NCI-H187 treated with DMSO at 0.1 percent for 48 hours (cell line): ENCODE results near the gene SRSF9.
"Not testable (repeated sequence)": the region's sequence is repeated elsewhere in the genome, so short reads cannot be mapped to it uniquely, and the experiment has no call there.

ENCODE experiments used
- DNase-seq: peaks from one replicate; lab custom pipeline; 2025; lab: John Stamatoyannopoulos, UW

SRSF9 gene

GRCh38 chr12:120481022-120481767 lies 11.6 kb upstream of the SRSF9 start:
- DNase-seq, result no peak

GRCh38 chr12:120480211-120480610 lies 10.7 kb upstream of the SRSF9 start:
- DNase-seq, result no peak

- DNase-seq, result no peak
These were observed 9.9 kb upstream of the SRSF9 start for GRCh38 chr12:120479458-120479857.

DNA sequence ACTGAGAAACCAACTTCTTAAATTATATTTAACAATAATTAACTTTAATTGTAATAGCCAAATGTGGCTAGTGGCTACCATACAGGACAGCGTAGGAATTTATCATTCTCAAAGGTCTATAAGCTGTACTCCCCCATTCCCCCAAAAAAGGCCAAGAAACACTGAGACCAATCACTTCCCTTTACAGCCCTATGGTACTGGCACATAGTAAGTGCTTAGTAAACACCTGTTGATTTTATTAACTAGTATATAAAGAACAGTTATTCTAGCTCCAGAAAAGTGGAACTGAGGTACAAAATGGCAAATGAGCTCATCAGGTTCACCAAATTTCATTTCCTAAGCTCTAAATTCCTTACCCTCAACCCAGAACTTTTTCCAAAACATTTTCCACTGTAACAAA lies 6.1 kb upstream of the SRSF9 start:
- no peak for DNase-seq

DNA sequence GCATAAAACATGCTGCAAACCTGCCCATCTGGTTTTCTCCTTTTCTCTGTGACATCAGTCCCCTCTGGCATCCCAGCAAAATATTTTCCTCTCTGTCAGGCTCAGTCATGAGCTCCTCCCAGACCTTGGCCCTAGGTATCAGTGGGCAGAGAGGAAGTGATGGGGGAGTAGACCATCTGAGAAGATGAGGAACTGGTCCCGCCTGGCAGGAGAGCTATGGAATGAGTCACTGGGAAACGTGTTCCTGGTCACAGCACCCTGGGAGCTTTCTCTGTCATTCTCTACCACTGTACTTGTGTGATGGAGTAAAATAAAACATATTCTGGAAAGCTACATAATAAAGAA lies 5.0 kb upstream of the SRSF9 start:
- DNase-seq, result no peak

DNA sequence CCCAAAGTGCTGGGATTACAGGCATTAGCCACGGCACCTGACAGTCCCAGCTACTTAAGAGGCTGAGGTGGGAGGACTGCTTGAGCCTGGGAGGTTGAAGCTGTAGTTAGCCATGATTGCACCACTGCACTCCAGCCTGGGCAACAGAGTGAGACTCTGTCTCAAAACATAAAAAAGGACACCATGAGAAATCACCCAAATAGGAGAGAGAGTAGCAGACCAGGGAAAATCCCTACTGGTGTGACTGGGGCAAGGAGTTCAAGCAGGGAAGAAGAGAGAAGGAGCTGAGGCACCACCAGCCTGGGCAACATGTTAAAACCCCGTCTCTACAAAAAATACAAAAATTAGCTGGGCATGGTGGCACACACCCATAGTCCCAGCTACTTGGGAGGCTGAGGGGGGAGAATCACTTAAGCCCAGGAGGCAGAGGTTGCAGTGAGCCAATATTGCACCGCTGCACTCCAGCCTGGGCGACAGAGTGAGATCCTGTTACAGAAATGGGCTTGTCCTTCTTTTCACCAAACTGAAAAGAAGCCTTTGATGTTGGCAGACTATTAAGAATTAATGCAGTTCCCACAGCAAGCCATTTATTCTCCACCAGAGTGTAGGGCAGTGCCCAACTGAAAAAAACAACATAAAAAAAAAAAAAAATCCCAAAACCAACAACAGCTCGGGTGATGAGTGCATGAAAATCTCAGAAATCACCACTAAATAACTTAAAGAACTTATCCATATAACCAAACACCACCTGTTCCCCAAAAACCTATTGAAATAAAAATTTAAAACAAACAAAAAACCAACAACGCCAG lies 4.5 kb upstream of the SRSF9 start:
- no peak for DNase-seq

DNA sequence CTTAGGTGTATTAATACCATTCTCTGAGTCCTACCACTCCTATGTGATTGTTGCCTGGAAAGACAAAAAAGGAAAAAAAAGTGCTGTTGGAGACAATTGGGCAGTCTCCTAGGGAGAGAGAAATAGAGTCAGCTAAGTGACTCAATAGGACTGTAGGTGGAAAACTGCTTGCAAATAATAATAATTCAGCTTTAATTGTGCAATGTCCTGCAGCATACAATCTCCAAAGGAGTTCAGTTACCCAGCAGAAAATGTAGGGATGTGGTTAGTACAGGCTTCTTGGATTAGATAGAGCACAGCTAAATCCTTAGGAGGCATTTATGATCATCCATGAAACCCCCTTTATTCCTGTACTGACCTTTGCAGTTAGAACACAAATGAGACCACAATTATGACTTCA lies 3.0 kb upstream of the SRSF9 start:
- no peak for DNase-seq

GRCh38 chr12:120470150-120470784 lies 719 bp upstream of the SRSF9 start:
- no peak for DNase-seq

GRCh38 chr12:120468821-120469449 lies 613 bp downstream of the SRSF9 start:
- no peak for DNase-seq

DNA sequence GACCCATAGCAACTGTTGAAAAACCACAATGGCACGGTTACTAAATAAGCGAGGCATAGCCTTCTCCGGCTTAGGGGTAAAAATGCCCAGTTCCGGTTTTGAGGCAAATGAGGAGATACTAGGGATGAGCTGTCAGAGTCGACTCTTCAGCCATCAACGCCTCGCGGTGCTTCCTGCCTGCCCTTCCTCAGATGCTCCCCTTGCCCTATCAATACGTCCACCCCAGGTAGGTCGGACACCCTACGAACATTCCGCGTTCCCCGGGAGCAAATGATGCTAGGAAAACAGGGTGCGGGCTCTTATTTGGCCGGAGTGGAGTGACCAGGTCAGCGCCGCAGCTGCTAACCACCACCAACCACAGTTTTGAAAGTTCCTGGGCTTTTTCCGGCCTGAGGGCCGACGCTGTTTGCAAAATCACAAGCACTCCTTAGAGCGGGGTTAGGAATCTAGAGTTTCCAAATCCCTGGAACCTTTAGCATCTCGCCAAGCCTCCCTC lies 1.2 kb downstream of the SRSF9 start:
- no peak for DNase-seq

DNA sequence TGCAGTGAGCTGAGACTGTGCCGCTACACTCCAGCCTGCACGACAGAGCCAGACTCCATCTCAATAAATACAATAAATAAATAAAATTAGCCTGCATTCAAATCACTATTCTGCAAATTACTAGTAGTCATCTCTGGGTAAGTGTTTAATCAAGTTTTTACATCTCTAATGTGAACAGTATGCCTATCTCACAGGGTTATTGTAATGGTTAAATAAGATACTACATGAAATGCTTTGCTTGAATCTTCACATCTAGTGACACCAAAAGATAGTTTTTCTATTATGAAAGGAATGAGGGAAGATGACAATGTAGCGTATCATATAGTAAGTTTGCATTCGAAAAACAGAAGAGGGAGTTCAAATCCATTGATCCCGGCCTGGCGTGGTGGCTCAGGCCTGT lies 2.1 kb downstream of the SRSF9 start:
- no peak for DNase-seq

DNA sequence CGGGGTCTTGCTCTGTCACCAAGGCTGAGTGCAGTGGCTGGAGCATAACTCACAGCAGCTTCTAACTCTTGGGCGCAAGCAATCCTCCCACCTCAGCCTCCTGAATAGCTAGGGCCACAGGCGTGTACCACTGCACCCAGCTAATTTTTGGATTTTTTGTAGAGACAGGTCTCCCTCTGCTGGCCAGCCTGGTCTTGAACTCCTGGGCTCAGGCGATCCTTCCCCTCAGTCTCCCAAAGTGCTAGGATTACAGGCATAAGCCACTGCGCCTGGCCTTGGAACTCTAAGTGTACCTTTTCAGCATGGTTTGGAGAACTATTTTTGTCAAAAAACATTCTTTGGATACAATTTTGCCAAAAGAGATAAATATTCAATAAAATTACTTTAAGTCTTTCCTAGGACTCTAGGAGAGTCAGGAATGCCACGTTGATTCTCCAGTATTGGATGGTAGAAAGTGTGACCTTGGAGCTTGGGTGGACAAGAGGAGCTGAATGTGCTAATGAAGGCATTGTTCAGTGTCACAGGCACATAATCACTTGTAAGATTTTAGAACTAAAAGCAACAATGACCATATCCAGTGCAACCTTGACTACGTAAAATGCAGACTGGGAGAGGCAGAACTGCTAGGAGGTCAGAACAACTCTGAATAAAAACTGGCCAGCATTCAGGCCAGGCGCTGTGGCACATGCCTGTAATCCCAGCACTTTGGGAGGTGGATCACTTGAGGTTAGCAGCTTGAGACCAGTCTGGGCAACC lies 2.8 kb downstream of the SRSF9 start:
- DNase-seq, result no peak

DNA sequence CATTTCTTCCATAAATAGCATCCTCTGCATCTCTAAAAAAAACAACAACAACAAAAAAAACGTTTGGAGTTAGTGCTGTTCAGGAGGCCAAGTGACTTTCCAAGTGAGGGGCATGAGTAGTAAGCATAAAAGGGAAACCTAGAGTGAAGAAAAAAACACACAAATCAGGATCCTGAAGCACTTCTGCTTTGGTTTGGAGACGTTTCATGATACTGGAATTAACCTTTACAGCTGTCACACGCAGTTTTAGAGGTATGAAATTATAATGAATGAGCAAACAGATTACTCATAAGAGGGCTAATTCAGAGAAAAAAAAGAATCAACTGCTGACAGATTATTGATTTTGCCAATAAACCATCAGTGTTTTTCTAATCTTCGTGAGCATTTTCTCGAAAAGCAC lies 3.8 kb downstream of the SRSF9 start:
- no peak for DNase-seq

DNA sequence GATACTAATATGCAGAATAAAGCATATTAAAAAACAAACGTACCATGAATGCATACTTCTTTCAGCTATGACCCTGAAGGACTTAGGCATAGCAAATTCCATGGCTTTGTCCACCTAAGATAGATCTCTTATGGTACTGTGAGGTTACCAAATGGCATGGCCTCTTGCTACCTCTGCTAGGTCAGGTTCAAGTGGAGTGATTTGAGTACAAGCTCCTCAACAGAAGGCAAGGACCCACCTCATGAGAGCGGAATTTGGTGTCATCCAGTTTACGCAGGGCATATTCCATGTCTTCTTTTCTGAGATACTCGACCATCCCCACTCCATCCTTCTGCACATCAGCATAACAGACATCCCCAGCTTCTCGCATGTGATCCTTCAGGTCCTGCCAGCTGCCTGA lies 5.8 kb downstream of the SRSF9 start:
- DNase-seq, result no peak

DNA sequence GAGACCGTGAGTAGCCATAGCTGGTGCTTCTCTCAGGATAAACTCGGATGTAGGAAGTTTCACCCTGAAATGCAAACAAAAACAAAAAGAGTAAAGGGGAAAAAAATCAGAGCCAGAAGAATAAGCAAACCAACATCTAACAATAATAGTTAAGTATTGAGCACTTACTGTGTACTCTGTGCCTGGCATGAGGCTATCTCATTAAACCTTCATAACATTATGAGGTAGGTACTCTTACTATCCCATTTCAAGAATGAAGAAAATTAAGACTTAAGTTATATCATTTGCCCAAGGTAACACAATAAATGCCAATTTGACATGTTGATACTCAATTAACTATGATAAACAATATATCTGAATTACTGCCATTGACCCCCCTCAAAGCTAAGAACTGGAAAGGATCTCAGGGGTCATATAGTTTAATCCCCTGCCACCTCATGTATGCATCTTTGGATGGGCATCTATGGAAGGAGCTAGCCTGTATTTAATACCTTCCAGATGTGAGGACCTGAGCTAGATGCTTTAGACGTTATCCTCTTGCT lies 7.4 kb downstream of the SRSF9 start:
- DNase-seq, result no peak

- DNase-seq, result no peak
These were observed 9.4 kb downstream of the SRSF9 start for GRCh38 chr12:120460157-120460556.

DNA sequence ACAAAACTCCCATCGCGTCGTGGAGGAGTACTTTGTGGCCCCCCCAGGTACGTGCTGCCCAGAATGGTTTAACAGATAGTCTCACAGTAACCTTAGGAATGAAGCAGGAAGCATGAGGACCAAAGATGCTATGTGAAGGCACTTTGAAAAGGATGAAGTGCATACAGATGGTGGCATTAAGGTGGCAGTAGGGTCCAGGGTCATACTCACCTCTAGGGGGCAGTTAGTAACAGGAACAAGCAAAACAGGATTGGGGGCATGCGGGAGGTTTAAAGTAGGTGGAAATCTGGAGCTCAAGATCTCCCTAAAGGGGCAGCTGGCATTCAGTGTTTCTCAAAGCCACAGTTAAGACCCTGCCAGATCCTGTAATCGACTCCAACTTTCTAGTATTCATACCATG lies 12.4 kb downstream of the SRSF9 start:
- DNase-seq, result no peak

GRCh38 chr12:120455302-120455701 lies 14.2 kb downstream of the SRSF9 start:
- DNase-seq, result no peak

DNA sequence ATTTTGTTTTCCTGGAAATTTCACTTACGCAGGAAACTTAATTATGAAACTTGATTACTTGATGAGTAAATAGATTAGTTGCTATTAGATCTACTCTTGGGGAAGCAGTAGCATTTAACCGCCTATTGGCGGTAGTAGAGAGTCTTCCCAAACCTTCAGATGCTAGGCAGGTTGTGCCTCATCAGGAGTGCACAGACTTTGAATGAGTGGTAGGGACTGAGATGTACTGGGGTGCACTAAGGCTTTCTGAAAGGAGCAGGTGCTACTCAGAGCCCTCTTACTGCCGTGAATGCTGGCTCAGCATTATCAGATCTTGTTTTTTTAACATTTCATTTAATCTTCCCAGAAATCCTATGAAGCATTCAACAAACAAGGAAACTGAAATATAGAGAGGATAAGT lies 15.6 kb downstream of the SRSF9 start:
- no peak for DNase-seq

DNA sequence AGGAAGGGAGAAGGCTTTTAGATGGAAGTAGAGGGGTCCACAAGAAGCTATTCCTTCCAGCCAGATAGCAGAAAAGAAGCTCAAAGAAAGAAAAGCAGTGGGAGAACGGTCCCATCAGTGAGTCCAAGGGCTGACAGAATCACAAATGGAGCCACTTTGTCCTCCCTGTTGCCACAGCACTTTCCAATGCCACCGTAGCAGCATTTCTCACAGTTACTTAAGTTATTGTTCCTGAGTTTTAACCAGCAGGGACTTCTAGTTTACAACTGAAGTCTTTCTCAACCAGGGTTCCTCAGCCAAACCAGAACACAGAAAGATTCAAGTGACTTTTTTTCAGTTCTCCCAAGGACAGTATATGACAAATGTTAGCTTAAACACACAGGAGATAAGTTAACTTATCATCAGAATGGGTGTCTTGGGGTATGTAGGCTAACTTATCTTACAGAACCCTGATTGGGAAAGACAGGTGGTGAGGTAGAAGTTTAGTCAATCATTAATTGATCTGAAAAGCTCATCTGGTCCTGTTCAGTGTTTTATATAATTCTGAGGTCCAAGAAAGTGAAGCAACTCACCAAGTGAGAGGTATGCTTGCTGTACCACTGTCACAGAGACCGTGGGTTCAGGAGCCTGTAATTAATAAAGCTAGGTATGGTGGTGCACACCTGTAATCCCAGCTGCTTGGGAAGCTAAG lies 16.3 kb downstream of the SRSF9 start:
- no peak for DNase-seq

- not testable (repeated sequence) for DNase-seq
These were observed 17.0 kb downstream of the SRSF9 start for GRCh38 chr12:120452524-120452923.
